ENCODE measurements around the gene KYAT1.

DNA sequence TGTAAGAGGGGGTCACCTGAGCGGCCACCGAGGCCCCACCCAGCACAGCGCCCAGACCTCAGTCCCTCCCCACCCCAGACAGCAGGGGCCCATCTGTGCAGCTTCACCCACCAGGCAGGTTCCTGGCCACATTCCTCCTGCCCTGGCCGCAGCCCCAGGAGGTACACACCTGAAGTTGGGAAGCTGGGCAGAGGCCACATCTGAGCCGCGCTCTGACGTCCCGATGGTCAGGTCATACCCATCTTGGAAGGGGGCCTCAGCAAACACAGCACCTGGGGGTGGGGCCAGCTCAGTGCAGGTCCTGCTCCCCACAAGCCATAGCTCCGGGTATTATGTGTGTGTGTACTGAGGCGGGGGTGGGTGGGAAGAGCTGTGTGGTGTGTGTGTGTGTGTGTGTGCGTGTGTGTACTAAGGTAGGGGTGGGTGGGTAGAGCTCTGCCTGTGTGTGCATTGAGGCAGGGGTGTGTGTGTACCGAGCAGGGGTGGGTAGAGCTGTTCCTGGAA is 57.8 kb downstream of the KYAT1 start:
- TF ChIP-seq POLR2AphosphoS5 (IDR thresholded peaks at IDR 0.05; ENCODE audit: borderline replicate concordance, low read depth, low read length) (no peak), EZH2 (IDR thresholded peaks at IDR 0.05) (no peak), FOXP2 (optimal IDR thresholded peaks at IDR 0.05; ENCODE audit: control extremely low read depth, extremely low read length, insufficient read depth) (no peak)
